Nephron progenitor cell (in vitro differentiated cells): Measurements from ENCODE around the gene POLR3E.

Source experiments
- DNase-seq: peaks from one replicate; pipeline ENCODE4 v3.0.0; 2021
- H3K27ac Mint-ChIP-seq: 2 replicates; pipeline ENCODE4 v1.8.0; 2021; ENCODE audit warnings: mild to moderate bottlenecking, moderate library complexity, mixed read lengths
- H3K27me3 Mint-ChIP-seq: 2 replicates; pipeline ENCODE4 v1.8.0; 2021; ENCODE audit warnings: mild to moderate bottlenecking, low read depth, mixed read lengths; ENCODE audit not compliant: poor library complexity
- H3K36me3 Mint-ChIP-seq: 2 replicates; pipeline ENCODE4 v1.8.0; 2021; ENCODE audit warnings: low read depth, mixed read lengths
- H3K4me1 Mint-ChIP-seq: 2 replicates; pipeline ENCODE4 v1.8.0; 2021; ENCODE audit warnings: mixed read lengths
- H3K4me3 Mint-ChIP-seq: 2 replicates; pipeline ENCODE4 v1.8.0; 2021; ENCODE audit warnings: mild to moderate bottlenecking, moderate library complexity, mixed read lengths
- H3K9me3 Mint-ChIP-seq: 2 replicates; pipeline ENCODE4 v1.8.0; 2021; ENCODE audit warnings: mild to moderate bottlenecking, moderate library complexity, mixed read lengths
- TF ChIP-seq, protein P1 (sequence below): fragments of 200-600 bp; sonication (generic); IDR thresholded peaks from 2 replicates; pipeline ENCODE4 v1.5.0; 2021; ENCODE audit warnings: antibody characterized with exemption

POLR3E gene

DNA sequence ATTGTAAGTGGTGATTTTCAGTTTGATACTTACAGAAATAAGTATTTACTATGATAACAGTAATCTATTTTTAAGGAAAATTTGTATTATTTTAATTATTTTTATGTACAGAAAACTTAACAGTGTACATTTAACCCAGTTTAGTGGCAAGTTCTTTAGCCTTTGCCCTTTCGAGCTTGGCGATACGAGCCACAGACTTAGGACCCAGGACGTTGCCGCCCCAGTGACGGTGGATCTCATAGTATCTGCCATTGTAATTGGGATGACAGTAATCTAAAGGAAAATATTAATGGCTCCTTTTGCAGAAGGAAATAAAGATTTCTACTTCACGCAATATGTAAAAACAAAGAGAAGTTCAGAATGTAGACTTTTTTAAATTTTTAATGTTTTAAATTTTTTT lies 82.4 kb downstream of the POLR3E start:
- TF ChIP-seq, protein P1, sequence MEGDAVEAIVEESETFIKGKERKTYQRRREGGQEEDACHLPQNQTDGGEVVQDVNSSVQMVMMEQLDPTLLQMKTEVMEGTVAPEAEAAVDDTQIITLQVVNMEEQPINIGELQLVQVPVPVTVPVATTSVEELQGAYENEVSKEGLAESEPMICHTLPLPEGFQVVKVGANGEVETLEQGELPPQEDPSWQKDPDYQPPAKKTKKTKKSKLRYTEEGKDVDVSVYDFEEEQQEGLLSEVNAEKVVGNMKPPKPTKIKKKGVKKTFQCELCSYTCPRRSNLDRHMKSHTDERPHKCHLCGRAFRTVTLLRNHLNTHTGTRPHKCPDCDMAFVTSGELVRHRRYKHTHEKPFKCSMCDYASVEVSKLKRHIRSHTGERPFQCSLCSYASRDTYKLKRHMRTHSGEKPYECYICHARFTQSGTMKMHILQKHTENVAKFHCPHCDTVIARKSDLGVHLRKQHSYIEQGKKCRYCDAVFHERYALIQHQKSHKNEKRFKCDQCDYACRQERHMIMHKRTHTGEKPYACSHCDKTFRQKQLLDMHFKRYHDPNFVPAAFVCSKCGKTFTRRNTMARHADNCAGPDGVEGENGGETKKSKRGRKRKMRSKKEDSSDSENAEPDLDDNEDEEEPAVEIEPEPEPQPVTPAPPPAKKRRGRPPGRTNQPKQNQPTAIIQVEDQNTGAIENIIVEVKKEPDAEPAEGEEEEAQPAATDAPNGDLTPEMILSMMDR, result no peak
- H3K4me1 Mint-ChIP-seq, result peaks cover 6% of the 10 kb centered on the region
- no peaks in the 10 kb centered on the region for H3K36me3 Mint-ChIP-seq
- no peak overlapping the region for H3K27ac Mint-ChIP-seq
- DNase-seq, result no peak
- H3K9me3 Mint-ChIP-seq, result no peaks in the 10 kb centered on the region
- H3K4me3 Mint-ChIP-seq, result no peak overlapping the region
- H3K27me3 Mint-ChIP-seq, result peaks cover 26% of the 10 kb centered on the region

DNA sequence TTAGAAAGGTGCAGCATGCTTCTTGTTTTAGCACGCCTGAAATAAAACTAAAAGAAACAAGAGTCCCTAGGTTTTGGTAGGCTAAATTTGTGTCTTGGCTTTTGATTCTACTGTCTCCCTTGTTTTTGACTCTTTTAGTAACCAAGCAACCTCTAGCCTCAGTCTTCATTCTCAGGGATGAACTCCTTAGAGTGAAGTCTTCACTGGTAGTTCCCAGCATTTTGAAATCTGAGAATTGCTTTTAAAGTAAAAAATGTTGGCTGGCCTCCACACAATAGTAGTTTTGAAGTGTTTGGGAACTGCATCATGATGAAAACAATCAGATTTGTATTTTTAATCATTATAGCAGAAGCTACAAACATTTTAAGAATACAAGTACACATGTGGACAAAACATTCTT lies 83.3 kb downstream of the POLR3E start:
- TF ChIP-seq, protein P1, result no peak
- peaks cover 5% of the 10 kb centered on the region for H3K36me3 Mint-ChIP-seq
- peaks cover 21% of the 10 kb centered on the region for H3K27me3 Mint-ChIP-seq
- H3K27ac Mint-ChIP-seq, result no peak overlapping the region
- peaks cover 2% of the 10 kb centered on the region for H3K4me1 Mint-ChIP-seq
- DNase-seq, result no peak
- no peaks in the 10 kb centered on the region for H3K9me3 Mint-ChIP-seq
- H3K4me3 Mint-ChIP-seq, result no peak overlapping the region

DNA sequence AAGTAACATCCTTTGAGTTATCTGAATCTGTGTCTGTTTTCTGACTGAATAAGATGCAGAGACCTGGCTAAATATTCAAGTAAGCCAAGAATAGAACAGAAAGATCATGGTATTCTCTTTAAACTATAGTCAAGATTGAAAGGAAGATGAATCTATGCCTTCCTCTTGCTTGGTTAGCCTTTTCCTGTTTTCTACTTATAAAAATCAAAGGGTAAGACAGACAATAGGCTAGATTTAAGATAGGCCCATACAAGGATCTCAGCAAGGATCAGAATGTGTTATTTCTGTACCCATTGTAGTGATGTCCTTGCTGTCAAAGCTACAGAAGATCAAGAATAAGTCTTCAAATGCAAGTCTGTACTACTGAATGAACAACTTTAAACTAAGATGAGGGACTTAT lies 84.2 kb downstream of the POLR3E start:
- peaks cover 5% of the 10 kb centered on the region for H3K36me3 Mint-ChIP-seq
- no peak overlapping the region for H3K4me3 Mint-ChIP-seq
- TF ChIP-seq, protein P1, result no peak
- H3K4me1 Mint-ChIP-seq, result no peaks in the 10 kb centered on the region
- peaks cover 12% of the 10 kb centered on the region for H3K27me3 Mint-ChIP-seq
- no peak overlapping the region for H3K27ac Mint-ChIP-seq
- no peak for DNase-seq
- H3K9me3 Mint-ChIP-seq, result no peaks in the 10 kb centered on the region

DNA sequence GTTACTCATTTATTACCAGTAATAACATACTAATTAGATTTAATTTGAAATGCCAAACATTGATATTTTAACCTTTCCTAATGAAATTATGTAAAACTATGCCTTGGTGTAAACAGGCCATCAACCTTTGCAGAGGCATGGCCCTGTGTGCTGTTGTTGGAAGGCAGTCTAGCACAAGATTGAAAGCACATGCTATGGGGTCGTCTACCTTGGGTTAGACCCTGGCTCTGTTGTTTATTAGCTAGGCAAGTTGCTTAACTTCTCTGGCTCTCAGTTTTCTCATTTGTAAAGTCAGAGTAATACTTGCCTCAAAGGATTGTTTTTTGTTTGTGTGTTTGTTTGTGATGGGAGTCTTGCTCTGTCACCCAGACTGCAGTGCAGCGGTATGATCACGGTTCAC lies 86.6 kb downstream of the POLR3E start:
- no peak for DNase-seq
- no peak overlapping the region for H3K27ac Mint-ChIP-seq
- peaks cover 5% of the 10 kb centered on the region for H3K36me3 Mint-ChIP-seq
- H3K4me3 Mint-ChIP-seq, result no peak overlapping the region
- peaks cover 3% of the 10 kb centered on the region for H3K27me3 Mint-ChIP-seq
- TF ChIP-seq, protein P1, result no peak
- H3K9me3 Mint-ChIP-seq, result no peaks in the 10 kb centered on the region
- peaks cover 5% of the 10 kb centered on the region for H3K4me1 Mint-ChIP-seq
